ENCODE data around the gene RTN4.

Gene RTN4

GRCh38 chr2:55017880-55018279 is 32.4 kb downstream of the RTN4 start:
- no peak for TF ChIP-seq TAF1 (IDR thresholded peaks at IDR 0.05; ENCODE audit: borderline replicate concordance, insufficient read depth, low read length)
- TF ChIP-seq FOXP2 (optimal IDR thresholded peaks at IDR 0.05; ENCODE audit: borderline replicate concordance, extremely low read depth, extremely low read length, insufficient read depth): no peak
- TF ChIP-seq POLR2AphosphoS5 (IDR thresholded peaks at IDR 0.05; ENCODE audit: low read depth, low read length): no peak
- no peak for TF ChIP-seq REST (IDR thresholded peaks at IDR 0.05; ENCODE audit: insufficient read depth in 1 of 2, low read depth in 2 of 2, low read length in 2 of 2)
- no peak for TF ChIP-seq SIN3A (IDR thresholded peaks at IDR 0.05; ENCODE audit: borderline replicate concordance, insufficient read depth, low read length)

DNA sequence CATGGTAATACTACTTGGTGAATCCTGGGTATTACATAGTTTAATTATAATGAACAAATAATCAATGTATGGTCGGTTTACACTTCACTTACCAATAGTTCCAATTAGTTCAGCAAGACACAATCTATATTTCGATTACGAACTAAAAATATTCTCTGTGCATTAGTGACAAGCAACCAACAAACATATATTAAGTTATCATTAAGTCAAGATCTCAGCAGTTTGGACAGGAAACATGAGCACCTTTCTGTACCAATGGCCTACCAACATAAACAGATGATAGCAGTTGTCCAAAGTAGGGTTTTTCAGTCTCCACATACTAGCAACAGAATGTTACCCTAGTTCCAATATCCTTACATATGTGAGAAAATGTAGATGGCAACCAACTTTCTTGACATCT is 32.8 kb downstream of the RTN4 start:
- no peak for TF ChIP-seq POLR2AphosphoS5 (IDR thresholded peaks at IDR 0.05; ENCODE audit: low read depth, low read length)
- TF ChIP-seq REST (IDR thresholded peaks at IDR 0.05; ENCODE audit: insufficient read depth in 1 of 2, low read depth in 2 of 2, low read length in 2 of 2): no peak

DNA sequence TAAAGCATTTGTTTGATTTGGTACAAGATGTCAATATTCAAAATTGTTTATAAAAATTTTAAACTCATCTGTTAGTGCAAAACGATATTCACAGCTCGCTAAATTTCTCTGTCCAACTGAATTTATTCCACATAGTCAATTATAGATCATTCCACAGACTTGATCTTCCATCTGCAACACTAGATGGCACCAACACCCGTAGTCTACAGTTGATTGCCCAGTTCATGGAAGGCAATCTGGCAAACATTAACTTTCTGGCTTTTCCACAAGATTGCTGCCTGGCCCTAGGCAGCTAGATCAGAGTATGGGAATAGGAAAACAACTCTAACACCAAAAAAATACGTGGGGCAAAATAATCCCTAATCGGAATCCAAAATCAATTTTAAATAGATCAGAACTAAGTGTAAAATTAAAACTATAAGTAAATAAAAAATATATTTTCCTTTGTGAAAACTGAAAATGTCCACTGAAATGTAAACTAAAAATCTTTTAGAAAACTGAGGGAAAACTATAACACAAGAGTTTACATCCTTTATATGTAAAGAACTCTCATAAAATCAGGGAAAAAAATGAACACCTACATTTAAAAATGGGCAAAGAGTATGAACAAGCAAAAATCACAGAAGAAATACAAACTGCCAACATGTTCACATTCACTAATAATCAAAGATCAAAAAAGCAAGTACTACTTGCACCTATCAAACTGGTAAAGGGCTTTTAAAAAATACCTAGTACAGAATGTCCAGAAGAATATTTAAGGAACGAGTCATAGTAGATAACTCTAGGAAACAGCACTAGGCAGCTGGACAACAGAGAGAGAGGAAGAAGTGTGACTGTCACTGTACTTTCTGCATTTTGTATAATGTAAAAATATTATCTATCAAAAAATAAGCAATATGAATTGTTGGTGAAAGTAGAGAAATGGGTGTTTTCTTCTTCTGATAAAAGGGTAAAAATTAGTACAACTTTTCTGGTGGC is 35.0 kb downstream of the RTN4 start:
- no peak for TF ChIP-seq SIN3A (IDR thresholded peaks at IDR 0.05; ENCODE audit: borderline replicate concordance, insufficient read depth, low read length)
- TF ChIP-seq REST (IDR thresholded peaks at IDR 0.05; ENCODE audit: insufficient read depth in 1 of 2, low read depth in 2 of 2, low read length in 2 of 2): no peak
- no peak for TF ChIP-seq FOXP2 (optimal IDR thresholded peaks at IDR 0.05; ENCODE audit: borderline replicate concordance, extremely low read depth, extremely low read length, insufficient read depth)
- no peak for TF ChIP-seq TAF1 (IDR thresholded peaks at IDR 0.05; ENCODE audit: borderline replicate concordance, insufficient read depth, low read length)
- no peak for TF ChIP-seq POLR2AphosphoS5 (IDR thresholded peaks at IDR 0.05; ENCODE audit: low read depth, low read length)

- TF ChIP-seq FOXP2 (optimal IDR thresholded peaks at IDR 0.05; ENCODE audit: borderline replicate concordance, extremely low read depth, extremely low read length, insufficient read depth) (no peak), REST (IDR thresholded peaks at IDR 0.05; ENCODE audit: insufficient read depth in 1 of 2, low read depth in 2 of 2, low read length in 2 of 2) (no peak), TAF1 (IDR thresholded peaks at IDR 0.05; ENCODE audit: borderline replicate concordance, insufficient read depth, low read length) (no peak), POLR2AphosphoS5 (IDR thresholded peaks at IDR 0.05; ENCODE audit: low read depth, low read length) (no peak), SIN3A (IDR thresholded peaks at IDR 0.05; ENCODE audit: borderline replicate concordance, insufficient read depth, low read length) (no peak)
Observed at GRCh38 chr2:55013936-55014335, 36.3 kb downstream of the RTN4 start.

Measured in PFSK-1 (cell line).